Measurements from ENCODE around the gene S100A8.

DNA sequence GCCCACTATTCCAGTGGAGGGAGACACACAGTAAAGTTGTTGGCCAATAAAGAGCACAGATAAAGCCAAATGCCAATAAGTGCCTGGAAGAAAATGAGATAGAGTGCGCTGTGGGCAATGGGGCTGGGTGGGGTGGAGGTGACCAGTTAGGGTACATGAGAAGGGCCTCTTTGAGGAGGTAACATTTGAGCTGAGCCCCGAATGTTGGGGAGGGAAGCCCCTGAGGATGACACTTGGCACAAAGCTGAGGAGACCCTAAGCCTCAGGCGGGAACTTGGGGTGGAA is 32.2 kb downstream of the S100A8 start:
- TF ChIP-seq, protein P1, sequence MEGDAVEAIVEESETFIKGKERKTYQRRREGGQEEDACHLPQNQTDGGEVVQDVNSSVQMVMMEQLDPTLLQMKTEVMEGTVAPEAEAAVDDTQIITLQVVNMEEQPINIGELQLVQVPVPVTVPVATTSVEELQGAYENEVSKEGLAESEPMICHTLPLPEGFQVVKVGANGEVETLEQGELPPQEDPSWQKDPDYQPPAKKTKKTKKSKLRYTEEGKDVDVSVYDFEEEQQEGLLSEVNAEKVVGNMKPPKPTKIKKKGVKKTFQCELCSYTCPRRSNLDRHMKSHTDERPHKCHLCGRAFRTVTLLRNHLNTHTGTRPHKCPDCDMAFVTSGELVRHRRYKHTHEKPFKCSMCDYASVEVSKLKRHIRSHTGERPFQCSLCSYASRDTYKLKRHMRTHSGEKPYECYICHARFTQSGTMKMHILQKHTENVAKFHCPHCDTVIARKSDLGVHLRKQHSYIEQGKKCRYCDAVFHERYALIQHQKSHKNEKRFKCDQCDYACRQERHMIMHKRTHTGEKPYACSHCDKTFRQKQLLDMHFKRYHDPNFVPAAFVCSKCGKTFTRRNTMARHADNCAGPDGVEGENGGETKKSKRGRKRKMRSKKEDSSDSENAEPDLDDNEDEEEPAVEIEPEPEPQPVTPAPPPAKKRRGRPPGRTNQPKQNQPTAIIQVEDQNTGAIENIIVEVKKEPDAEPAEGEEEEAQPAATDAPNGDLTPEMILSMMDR (IDR thresholded peaks at IDR 0.05; ENCODE audit: low read depth, low read length, missing input control): no peak
- TF ChIP-seq, protein P2, sequence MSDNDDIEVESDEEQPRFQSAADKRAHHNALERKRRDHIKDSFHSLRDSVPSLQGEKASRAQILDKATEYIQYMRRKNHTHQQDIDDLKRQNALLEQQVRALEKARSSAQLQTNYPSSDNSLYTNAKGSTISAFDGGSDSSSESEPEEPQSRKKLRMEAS (IDR thresholded peaks at IDR 0.05): no peak
- TF ChIP-seq GABPA (IDR thresholded peaks at IDR 0.05 in 1 of 2, conservative IDR thresholded peaks at IDR 0.05 in 1 of 2) (no peak), JUND (IDR thresholded peaks at IDR 0.05) (no peak), YY1 (IDR thresholded peaks at IDR 0.05) (no peak), RXRA (IDR thresholded peaks at IDR 0.05) (no peak), TAF1 (conservative IDR thresholded peaks at IDR 0.05) (no peak)

All from liver (tissue), 3 donors.